SH-SY5Y (cell line): Measurements from ENCODE around the gene ENOX1.

Experiments used
- GATA2 ChIP-seq: IDR thresholded peaks from 2 replicates; pipeline ENCODE4 v1.6.1; 2011; ENCODE audit warnings: mild to moderate bottlenecking, low read depth, low read length
- GATA3 ChIP-seq: IDR thresholded peaks from 2 replicates; pipeline ENCODE4 v1.6.1; 2011; ENCODE audit warnings: low read depth, mild to moderate bottlenecking, low read length, moderate library complexity

ENOX1 gene

DNA sequence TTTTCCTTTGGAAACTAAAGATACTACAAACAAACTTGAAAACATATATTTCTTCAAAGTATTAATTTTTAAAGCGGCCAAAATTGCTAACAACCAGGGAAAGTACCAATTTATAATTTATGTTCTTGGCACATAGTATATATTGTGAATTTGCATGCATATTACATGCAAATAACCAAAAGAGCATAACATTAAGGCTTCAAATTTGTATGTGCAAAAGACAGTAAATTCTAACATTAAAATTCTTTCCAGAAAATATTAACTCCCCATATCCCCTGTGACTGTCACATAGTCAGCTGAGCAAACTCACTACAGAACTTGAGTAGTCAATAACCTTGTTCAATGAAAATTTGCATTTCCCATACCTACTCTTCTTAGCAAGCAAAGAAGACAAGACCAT, 133.4 kb downstream of the ENOX1 start:
- no peak for TF ChIP-seq GATA3
- no peak for TF ChIP-seq GATA2

DNA sequence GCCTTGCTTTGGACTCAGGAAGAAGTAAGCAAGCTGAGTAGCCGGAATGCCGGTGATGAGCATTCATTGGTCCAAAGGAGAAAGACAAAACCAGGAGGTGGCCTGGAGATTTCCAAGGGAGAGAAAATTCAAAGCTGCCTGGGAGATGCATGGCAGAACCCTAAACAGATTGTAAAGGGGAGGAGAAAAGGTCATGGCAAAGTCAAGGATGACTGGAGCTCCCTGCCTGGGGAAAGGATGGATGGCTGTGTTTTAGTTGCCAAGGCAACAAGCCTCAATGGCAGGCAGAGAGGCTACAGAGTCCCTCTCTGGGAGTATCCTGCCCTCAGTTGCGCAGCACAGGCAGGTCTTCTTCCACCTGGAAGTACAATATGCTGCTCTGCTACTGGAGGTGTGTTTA, 134.0 kb downstream of the ENOX1 start:
- TF ChIP-seq GATA3 (no peak), GATA2 (no peak)

DNA sequence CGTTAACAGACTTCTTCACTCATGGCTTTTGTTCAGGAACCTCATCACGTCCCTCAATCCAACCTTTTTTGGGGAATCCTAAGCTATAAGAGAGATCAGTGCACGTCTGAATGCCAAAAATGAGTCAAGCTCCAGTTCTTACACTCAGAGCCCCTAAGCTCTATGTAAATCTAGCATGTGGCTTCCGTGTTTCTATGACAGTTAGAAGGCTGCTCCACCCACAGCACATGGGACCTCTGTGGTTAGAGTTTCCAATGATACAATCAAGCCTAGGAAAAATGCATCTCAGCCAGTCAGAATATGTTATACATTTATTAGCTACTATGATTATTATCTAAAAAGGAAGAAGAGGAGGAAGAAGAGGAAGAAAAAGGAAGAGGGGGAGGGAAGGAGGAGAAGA, 135.9 kb downstream of the ENOX1 start:
- TF ChIP-seq GATA3: no peak
- no peak for TF ChIP-seq GATA2

DNA sequence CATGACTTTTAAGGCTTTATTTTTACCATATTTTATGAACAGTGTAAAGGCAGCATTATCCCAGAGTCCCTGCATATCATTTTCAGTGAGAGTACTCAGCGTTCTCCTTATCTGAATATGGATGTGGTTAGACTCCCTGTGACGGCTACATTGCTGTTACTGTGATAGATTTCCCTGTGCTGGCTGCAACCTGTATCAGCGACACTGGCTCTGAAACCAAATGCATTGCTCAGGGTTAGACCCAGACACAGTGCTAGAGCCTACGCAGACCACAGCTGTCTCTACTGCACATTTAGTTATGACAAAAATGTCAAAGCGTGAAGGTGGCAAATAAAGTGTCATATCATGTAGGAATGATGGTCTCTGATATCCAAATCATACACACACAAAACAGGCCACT, 138.0 kb downstream of the ENOX1 start:
- TF ChIP-seq GATA2 (no peak), GATA3 (no peak)

DNA sequence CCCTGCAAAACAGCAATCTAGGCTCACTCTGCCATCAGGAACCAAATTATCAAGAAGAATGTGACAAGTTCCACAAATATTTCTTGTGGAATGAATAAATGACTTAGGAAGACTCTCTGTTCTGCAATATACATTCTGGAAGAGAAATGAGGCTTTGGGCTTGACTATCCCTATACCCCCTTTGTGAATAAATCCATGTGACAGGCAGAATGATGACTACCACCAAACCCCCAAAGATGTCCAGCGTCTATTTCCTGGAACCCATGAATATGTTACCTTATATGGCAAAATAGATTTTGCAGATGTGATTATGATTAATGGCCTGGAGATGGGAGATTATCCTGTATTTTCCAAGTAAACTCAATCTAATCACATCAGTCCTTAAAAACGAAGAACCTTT, 139.3 kb downstream of the ENOX1 start:
- TF ChIP-seq GATA3 (no peak), GATA2 (no peak)

DNA sequence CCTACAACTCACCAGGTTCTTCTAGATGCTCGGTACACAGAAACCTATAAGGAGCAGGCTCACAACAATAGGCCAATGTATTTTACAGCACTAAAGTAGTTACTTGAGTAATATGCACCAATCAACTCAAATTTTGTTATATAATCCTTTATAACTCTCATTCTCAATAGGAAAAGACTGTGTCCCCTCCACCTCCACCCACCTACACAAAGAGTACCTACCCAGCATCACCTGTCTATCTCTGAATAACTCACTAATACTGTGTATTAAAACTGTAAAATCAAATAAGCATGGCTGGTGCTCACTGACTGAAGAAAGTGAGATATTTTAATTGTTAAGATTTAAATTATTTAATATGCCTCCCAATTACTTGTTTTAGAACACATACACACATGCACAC, 146.3 kb downstream of the ENOX1 start:
- TF ChIP-seq GATA3: no peak
- no peak for TF ChIP-seq GATA2

DNA sequence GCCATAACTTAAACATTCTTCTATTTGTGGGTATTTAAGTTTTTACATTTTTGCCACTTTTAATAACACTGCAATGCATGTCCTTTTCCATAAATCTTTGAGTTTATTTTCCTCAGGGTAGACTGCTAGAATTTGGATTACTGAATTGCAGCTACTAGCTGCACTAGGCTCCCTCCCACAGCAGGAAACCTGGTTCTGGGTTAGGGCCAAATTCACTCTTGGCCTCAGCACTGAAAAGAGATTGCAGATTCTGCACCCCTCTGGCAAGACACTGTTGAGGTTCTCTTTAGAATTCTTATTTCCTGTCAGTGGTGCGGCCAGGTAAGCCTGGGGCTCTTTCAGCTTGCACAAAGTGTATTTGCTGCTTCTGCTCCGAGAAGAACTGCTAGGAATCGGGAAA, 155.7 kb downstream of the ENOX1 start:
- TF ChIP-seq GATA3: no peak
- TF ChIP-seq GATA2: no peak

DNA sequence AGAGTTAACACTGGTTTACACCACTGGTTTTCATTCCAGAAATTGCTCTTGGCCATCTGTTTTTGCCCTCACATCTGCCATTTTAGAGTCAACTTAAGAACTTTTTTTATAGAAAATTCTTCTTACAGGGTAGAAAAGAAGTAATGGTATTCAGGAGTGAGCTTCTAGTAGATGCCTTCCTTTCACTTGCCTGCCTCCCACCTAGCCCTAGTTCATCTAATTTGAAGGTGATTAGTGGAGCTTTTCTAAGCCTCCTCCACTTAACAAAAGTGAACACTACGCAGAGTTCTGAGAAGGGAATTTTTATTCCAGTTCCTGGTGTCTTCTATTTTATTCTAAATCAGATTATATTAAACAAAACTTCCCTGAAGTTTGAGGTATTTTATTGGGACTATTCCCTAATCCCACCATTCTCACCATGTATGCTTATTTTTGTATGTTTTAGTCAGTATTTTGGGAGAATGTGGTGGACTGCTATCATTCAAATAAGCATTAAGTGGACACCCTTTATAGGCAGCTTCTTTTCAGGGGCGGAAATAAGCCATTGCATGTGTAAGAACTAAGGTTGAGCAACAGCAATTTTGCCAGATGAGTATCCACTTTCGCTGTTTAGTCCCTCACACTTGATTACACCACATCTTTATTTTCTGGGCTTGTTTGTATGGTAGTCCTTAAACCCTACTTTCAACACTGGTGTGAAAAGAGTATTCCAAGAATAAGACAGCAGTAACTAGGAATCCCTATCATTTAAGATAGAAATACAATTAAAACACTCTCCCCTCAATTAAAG, 156.9 kb downstream of the ENOX1 start:
- TF ChIP-seq GATA3: no peak
- no peak for TF ChIP-seq GATA2

DNA sequence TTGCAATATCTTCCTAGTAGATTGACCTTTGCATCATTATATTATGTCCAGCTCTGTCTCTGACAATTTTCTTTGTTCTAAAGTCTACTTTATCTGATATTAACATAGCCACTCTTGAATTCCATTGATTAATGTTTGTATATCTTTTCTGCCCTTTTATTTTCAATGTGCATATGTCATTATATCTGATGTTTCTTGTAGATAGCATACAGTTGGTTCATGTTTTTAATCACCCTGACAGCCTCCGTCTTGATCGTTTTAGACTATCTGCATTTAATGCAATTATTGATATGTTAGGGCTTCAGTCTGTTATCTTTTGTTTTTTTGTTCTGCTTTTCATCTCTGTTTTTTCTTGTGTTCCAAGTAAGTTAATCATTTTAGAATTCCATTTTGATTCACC, 159.8 kb downstream of the ENOX1 start:
- peak; percentile 88 for TF ChIP-seq GATA3
- TF ChIP-seq GATA2: no peak

DNA sequence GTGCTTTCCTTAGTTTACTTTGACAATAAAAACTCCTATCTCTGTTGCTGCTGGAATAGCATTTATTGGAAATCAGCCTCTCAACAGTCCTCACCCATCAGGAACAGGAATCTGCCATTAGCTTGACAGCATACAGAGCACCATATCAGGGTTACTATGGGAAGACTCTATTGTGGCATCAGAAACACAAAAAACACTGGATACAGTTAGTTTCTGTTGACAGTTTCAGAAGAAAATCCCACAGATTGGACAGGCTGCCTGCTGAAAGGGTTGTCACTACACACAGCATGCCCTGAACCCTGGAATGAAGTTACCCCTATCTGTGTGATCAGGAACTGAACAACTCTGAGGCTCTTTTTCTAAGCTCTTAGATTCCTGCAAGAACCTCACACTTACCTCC, 172.7 kb downstream of the ENOX1 start:
- TF ChIP-seq GATA3 (no peak), GATA2 (no peak)

DNA sequence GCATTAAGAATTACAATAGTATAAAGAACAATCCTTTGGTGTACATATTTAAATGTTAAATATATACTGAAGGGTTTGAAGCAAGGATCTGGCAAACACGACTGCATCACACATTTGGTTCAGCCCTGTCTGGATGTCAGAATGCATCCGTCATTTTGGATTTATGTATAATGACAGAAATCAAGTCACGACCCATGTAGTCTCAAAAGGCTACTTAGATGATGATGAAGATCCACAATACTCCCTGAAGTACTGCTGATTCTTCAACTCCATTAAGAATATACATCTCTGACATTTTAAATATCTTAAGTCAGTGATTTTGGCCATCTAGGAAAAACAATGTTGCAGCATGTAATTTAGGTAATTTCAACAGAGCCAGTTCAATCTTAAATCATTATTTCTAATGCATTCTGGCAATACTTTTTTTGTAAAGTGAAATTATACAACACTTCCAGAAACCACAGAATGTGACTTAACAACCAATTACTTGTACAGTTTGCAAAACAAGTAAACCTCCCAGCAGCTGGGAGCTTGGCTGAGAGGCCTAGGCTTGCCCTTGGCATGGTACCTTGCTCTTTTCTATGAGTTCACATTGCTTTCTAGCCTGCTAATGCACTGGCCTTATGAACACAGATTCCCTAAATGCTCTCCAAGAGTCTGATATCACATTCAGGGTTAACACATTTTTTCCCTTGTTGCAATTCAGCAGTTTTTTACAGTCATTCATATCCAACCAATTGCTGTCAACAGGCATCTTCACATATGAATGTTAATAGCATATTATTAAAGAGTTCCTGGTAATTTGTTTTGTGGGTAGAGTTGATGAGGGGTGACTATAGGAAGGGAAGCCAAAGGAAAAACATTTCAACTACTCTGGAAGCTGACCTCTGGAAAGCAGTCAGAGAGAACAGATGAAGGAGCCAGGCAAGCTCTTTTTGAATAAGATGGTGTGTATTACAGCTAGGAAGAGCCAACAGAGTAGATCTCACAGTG, 175.2 kb downstream of the ENOX1 start:
- no peak for TF ChIP-seq GATA3
- TF ChIP-seq GATA2: no peak

DNA sequence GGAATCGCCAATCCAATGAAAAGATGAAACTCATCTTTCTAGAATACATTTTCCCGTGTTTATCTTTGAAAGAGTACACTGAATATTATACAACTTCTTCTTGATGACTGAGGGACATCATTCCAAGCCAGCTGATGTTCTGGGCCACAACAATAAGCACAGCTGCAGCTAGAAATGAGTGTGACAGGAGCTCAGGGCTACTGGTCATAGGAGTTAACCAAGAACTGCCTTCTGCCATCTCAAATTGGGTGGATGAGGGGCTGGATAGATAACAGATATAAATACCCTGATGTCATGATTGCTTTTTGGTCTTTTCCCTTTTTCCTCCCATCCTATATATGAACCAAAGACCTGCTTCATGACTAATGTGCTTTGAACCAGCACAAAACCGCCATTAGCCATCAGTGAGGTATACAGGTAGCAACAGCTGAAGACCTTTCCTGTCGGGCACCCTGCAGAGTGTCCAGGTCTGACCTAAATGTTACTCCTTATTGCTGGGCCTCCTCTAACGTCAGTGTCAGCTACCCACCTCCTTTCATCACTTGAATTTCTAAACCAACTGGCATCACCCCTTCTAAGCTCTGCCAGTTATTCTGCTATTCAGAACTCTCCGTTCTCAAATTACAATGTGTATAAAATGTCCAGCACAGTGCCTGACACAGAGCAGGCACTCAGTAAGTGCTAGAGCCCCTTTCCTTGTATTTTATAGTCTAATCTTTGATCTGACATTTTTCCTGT, 178.2 kb downstream of the ENOX1 start:
- TF ChIP-seq GATA2 (no peak), GATA3 (no peak)

DNA sequence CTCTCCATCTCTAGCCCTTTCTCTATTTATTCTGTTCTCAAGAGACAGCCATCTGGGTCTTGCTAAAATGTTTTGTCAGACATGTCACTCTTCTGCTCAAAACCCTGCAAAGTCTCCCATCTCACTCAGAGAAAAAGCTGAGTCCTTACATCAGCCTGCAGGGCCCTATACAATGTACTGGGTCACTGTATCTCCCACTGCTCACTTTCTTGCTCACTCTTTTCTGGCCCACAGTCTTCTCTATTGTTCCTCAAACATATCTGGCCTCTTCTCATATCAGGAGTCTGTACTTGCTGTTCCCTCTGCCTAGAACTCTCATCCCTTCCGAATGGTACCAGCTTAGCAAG, 189.2 kb downstream of the ENOX1 start:
- TF ChIP-seq GATA2 (no peak), GATA3 (no peak)
